Thoracic aorta (tissue), 2 donors: ENCODE measurements around the gene GALNT9. TPM values are rescaled to one million over a fixed set of nuclear protein-coding genes. Genes with fewer than 3 reads are reported as not detected.

Source experiments
- ATAC-seq: fragments of 150-250 bp; one replicate; pipeline ENCODE4 v1.8.0; 2017; ENCODE audit warnings: low read depth; ENCODE audit not compliant: insufficient number of reproducible peaks, low FRiP score
- DNase-seq: peaks from one replicate; pipeline ENCODE4 v3.0.0-alpha.2; 2020; ENCODE audit warnings: low spot score
- H3K27ac ChIP-seq, 2 donors: fragments of 200-600 bp; sonication (generic); 1 replicate in 1 of 2; 2 replicates in 1 of 2; pipeline ENCODE4 v1.5.1; 2016; ENCODE audit warnings: mild to moderate bottlenecking in 2 of 2, moderate library complexity in 2 of 2
- H3K27me3 ChIP-seq: fragments of 200-600 bp; sonication (generic); replicated peaks from 2 replicates; pipeline ENCODE4 v1.6.0; 2016; ENCODE audit warnings: mild to moderate bottlenecking; ENCODE audit not compliant: insufficient read depth
- H3K36me3 ChIP-seq: fragments of 200-600 bp; sonication (generic); one replicate; pipeline ENCODE4 v1.5.1; 2016
- H3K4me1 ChIP-seq, 2 donors: fragments of 200-600 bp; sonication (generic); 1 replicate in 1 of 2; 2 replicates in 1 of 2; pipeline versions ENCODE4 v1.5.1 to v1.6.0; 2016; ENCODE audit warnings: low read depth in 2 of 2, mild to moderate bottlenecking in 1 of 2; ENCODE audit not compliant: control insufficient read depth in 1 of 2
- H3K4me3 ChIP-seq: fragments of 200-600 bp; sonication (generic); 2 replicates; pipeline ENCODE4 v1.5.1; 2016; ENCODE audit warnings: mild to moderate bottlenecking
- H3K9me3 ChIP-seq: fragments of 200-600 bp; sonication (generic); 2 replicates; pipeline ENCODE4 v1.5.1; 2016
- total RNA-seq, 2 donors: library from RNA; depleted of rRNA; stranded (reverse); fragments of >200 nt; gene quantifications; one replicate each; pipeline versions ENCODE4 v1.1.0 to v1.2.3, GENCODE V29; 2016
- TF ChIP-seq, protein P1 (sequence below): fragments of 200-600 bp; sonication (generic); IDR thresholded peaks from one replicate; pipeline ENCODE4 v1.5.1; 2019; ENCODE audit warnings: antibody characterized with exemption

Gene GALNT9
- total RNA-seq, 2 donors from 2014 or later, result 1.7 TPM; not detected in 1

DNA sequence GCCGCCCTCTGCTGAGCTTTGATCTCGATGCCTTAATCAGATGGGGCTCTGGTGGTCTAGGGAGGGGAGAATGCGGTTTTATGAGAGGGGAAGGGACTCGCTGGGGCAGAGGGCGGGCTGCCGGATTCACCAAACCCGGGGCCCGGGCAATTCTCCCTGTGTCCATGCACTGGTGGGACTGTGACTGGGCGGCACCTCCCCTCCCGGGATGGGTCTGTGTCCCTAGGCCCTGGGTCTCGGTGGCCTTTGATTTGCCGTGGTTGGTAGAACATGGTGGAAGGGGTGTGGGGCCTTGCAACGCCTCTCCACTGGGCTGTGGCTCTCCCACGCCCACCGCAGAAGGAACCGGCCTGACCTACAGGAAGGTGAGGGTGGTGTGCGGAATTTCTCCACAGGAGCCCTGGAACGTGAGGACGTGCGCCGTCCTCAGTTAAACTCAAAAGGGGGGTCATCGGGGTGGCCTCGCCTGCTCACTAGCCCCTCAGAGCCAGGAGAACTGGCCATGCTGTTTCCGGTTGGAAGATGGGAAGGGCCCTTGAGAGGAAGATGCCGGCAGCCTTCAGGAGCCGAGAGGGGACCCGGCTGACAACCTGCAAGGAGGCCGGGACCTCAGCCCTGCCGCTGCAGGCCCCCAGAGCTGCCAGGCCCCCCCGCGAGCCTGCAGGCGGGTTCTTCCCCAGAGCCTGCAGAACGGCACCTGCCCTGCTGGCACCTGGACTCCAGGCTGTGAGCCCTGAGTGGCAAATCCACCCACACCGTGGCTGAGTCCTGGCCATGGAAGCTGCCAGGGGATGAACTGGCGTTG is 141.5 kb downstream of the GALNT9 start:
- Histone ChIP-seq H3K27me3 (no peaks in the 10 kb centered on the region), H3K4me1 (peaks cover 6 to 10% of the 10 kb centered on the region in 2 donors), H3K9me3 (no peaks in the 10 kb centered on the region), H3K36me3 (no peaks in the 10 kb centered on the region), H3K4me3 (no peak overlapping the region), H3K27ac (no peak overlapping the region)
- no peak for DNase-seq
- ATAC-seq, result no peak
- TF ChIP-seq, protein P1, sequence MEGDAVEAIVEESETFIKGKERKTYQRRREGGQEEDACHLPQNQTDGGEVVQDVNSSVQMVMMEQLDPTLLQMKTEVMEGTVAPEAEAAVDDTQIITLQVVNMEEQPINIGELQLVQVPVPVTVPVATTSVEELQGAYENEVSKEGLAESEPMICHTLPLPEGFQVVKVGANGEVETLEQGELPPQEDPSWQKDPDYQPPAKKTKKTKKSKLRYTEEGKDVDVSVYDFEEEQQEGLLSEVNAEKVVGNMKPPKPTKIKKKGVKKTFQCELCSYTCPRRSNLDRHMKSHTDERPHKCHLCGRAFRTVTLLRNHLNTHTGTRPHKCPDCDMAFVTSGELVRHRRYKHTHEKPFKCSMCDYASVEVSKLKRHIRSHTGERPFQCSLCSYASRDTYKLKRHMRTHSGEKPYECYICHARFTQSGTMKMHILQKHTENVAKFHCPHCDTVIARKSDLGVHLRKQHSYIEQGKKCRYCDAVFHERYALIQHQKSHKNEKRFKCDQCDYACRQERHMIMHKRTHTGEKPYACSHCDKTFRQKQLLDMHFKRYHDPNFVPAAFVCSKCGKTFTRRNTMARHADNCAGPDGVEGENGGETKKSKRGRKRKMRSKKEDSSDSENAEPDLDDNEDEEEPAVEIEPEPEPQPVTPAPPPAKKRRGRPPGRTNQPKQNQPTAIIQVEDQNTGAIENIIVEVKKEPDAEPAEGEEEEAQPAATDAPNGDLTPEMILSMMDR, result no peak

DNA sequence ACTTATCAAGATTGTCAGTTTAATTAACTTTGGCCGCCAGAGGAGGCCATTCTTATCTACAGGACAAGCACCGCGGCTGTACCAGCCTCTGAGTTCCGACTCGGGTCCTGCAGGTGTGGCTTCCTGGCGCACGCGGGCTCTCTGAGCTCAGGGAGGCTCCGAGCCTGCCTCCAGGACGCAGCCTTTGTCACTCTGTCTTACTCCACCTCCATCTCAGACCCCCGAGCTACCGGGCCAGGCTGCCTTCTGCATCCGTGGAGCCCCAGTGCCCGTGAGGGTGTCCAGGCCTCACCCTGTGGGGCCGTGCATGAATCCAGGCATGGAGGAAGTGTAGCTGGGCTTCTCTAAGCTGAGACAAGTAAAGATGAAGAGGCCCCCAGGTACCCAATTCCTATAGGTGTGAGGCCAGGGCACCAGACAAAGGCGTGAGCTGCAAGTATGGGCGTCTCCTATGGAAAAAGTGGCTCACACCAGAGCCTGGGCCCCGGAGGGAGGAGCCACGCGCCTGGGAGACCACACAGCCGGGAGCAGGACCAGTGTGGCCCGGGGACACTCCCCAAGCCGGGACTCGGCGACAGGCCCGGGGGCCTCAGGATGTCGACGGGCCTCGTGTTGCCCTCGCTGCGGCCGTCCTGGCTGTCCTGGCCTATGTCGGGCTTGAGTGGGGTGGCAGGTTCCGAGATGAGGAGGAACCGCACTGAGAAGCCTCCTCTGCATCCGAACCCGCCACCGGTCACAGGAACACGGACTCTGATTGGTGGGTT is 142.3 kb downstream of the GALNT9 start:
- peak overlapping the region; percentile 59 for H3K4me3 ChIP-seq

GRCh38 chr12:132186208-132186856 is 143.1 kb downstream of the GALNT9 start:
- peak overlapping the region; percentile 59 for H3K4me3 ChIP-seq
- TF ChIP-seq, protein P1, result no peak
- H3K36me3 ChIP-seq, result no peaks in the 10 kb centered on the region
- H3K27ac ChIP-seq, result no peak overlapping the region
- ATAC-seq (no peak), DNase-seq (no peak)
- no peaks in the 10 kb centered on the region for H3K9me3 ChIP-seq
- peaks cover 6 to 10% of the 10 kb centered on the region in 2 donors for H3K4me1 ChIP-seq
- H3K27me3 ChIP-seq, result no peaks in the 10 kb centered on the region

More for the DNA sequence above, 142.3 kb downstream of the GALNT9 start:
- Histone ChIP-seq H3K27me3 (no peaks in the 10 kb centered on the region), H3K36me3 (no peaks in the 10 kb centered on the region), H3K27ac (no peak overlapping the region), H3K9me3 (no peaks in the 10 kb centered on the region), H3K4me1 (peaks cover 6 to 10% of the 10 kb centered on the region in 2 donors)
- TF ChIP-seq, protein P1, result no peak
- ATAC-seq, result no peak
- no peak for DNase-seq

GRCh38 chr12:132185705-132186104 is 143.7 kb downstream of the GALNT9 start:
- ATAC-seq (no peak), DNase-seq (no peak)
- Histone ChIP-seq H3K27me3 (no peaks in the 10 kb centered on the region), H3K27ac (no peak overlapping the region), H3K36me3 (no peaks in the 10 kb centered on the region), H3K4me3 (peak overlapping the region; percentile 59), H3K4me1 (peaks cover 6 to 8% of the 10 kb centered on the region in 2 donors), H3K9me3 (no peaks in the 10 kb centered on the region)
- TF ChIP-seq, protein P1, result no peak
